HPDE6-E6E7 (cell line): ENCODE measurements around the gene ZNF516.
A peak's percentile ranks its signal among the peaks of the same experiment; 100 is the strongest.

Experiments
- DNase-seq: peaks from one replicate; pipeline ENCODE4 v3.0.0; 2011; ENCODE audit warnings: missing footprints; ENCODE audit errors: extremely low spot score

The ZNF516 gene

GRCh38 chr18:76441668-76442412 is 53.2 kb downstream of the ZNF516 start:
- DNase-seq, result no peak

DNA sequence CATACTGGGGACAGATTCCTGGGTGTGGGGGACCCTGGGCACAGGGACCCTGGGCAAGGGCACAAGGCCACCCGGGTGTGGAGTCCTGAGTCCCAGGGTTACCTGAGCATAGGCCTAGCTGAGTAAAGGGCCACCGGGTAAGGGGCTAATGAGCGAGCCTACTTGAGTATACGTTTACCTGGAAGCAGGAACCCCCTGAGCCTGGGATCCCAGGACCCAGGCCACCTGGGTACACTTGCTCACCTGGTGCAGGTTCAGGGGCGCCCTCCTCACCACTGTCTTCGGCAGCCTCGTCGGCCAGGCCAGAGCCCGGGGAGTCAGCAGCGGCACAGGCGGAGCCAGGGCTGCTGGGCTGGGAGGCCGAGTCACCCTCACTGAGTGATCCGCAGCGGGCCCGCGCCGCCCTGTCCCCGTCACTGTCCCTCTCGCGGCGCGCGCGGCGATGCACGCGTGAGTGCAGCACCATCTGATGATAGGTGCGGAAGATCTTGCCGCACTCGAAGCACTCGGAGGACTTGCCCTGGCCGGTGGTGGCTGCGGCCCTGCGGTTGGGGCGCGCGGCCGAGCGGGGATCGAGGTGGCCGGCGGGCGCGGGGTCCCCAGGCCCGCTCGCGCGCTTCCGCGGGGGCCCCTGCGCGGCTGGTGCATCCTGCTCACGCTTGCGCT is 53.9 kb downstream of the ZNF516 start:
- no peak for DNase-seq

DNA sequence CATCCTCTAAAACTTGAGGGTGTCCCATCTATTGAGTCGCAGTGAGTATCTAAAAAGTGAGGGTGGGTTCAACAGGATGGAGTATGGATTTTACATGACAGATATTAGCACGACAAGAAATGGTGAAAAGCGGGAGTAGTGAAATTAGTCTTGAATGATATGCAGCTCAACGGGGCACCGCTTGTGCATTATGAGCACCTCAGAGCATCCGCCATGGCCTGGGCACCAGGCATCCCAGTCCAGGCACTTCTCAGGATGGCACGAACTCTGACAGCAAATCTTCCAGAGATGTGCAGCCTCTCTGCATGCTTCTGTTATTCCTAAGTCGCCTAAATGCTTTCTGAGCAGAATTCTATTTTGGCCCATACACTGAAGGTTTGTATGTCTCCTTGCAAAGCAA is 57.1 kb downstream of the ZNF516 start:
- no peak for DNase-seq

- no peak for DNase-seq
Measured at GRCh38 chr18:76437011-76437410, 58.0 kb downstream of the ZNF516 start.

- DNase-seq, result no peak
Measured at GRCh38 chr18:76436342-76436741, 58.7 kb downstream of the ZNF516 start.

DNA sequence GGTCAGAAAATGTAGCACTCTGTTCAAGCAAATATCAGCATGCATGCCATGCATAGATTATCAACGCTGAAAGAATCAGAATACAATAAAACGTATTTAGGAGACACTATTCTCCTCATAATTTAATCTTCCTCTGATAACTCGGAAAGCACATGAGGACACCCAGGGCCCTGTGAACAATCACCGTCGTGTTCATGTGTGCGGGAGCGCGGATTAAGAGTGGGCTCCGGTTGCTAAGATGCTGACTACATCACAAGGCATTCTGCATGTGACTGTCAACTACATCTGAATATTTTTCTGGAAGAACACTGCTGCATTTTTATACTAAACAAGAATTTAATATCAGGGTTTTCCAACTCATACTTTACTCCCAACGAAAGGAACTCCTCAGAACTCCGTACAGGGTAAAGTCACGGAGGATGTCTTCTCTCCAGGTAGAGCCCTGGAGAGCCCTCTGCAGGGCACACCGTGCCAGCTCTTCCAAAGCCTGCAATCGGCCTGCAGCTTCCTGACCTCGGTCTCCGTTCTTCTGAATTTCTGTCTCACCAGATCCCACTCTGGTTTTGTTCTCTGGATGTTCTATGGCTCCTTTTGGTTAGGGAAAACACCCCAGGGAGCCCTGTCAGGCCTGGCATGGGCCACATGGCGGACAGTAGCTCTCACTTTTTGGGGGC is 59.6 kb downstream of the ZNF516 start:
- DNase-seq, result no peak

DNA sequence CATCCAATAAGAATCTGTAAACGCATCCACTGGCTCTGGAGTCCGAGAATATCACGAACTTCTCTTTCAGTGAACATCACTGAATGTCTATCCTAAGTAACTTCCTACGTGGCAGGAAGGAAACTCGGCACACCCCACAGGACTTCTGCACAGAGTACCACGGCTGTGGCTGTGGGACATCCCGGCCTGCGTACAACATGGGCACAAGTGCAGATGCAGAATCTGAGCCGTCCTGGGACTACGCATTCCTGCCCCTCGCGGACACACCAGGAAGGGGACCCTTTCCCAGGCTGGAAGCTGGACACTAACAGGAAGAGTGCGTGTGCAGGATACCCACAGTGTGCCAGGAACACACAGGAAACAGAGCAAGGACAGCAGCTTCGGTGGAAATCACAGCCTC is 60.6 kb downstream of the ZNF516 start:
- DNase-seq, result no peak

GRCh38 chr18:76433788-76434187 is 61.3 kb downstream of the ZNF516 start:
- DNase-seq, result no peak

DNA sequence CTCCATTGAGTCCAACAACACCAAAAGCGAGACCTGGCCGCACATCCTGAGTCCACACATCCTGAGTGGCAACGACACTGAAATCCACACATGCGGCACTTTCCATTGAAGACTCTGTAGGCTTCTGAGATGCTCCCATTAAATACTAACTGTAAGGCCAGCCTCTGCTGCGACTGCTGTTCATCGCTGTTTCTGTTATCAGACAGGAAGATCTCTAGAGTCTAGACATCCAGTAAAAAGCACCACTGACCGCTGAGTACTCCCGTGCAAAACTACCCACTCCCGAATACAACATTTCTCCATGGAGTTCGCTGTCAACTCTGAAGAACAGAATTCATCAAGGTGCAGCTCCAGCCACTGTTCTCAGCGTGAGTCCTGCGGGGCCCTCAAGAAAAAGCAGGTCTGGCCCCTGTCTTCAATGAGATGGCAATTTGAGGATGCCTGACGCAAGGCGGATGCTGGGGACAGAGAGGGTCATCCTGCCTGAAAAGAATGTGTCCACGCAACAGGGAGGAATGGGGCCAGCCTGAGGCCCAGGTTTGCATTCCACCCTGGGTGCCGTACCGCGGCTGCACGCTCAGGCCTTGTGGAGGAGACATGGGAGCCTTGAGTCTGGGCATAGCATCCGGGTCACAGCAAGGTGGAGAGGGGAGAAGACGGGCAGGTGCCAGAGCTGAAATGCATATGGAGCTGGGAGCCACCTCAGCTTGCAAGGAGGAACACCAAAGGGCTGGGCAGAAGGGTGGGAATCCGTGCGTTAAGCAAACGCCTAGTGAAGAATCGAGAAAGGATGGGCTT is 61.9 kb downstream of the ZNF516 start:
- no peak for DNase-seq

DNA sequence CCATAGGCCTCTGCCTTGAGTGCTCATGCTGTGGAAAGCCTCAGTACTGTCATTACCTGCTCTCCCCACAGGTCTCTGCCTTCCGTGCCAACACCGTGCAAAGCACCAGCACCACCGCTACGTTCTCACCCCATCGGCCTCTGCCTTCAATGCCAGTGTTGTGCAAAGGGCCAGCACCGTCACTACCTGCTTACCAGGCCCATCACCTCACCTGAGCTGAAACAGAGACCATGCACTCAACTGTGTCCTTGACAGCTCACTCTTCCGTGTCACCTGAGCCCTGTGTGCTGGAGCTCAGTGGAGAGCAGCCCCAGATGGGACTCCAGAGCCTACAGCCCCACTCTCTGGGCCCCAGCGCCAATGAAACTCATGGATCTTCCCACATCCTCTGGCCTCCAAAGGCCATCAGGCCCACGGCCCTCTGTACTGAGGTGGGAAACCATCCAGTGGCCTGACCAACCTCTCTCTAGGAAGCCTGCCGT is 62.7 kb downstream of the ZNF516 start:
- no peak for DNase-seq

- DNase-seq, result no peak
Measured at GRCh38 chr18:76431437-76432273, 63.4 kb downstream of the ZNF516 start.

- DNase-seq, result no peak
Measured at GRCh38 chr18:76430636-76431035, 64.4 kb downstream of the ZNF516 start.

- DNase-seq, result no peak
Measured at GRCh38 chr18:76429262-76430126, 65.5 kb downstream of the ZNF516 start.

DNA sequence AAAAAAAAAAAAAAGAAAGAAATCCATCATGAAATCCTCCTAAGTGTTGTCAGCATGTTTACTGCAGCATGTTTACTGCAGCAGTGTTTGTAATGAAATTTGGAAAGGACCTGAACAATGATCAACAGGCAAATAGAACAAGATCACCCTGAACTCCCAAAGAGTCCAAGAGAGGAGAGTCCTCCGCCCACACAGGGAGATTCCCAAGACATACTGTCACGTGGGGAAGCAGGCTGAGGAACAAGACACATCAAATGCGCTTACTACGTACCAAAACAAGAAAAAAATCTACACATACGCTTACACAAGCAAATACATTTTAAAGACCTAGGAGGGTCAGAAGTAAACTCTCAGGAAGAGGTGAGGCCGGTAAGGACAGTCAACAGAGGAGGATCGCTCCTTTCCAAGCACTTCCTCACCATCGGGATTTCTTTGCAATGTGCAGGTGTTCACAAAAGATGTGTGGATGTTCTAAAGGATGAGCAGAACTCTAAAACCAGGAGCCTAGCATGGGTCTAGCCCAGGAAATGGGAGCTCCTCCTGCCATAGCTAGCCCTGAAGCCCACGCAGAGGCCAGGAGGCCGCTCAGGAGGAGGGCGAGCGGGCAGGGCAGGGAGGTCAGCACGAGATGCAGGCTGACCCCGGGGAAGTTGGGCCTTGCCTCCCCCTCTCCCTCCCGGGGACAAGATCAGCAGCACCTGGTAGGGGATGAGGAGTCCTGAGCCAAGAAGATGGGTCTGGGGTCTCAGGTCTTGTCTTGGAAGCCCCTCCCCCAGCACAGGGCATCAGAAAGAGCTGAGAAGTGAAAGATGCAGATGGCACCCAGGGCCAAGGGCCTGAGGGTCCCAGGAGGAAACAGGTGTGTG is 66.4 kb downstream of the ZNF516 start:
- DNase-seq, result no peak

DNA sequence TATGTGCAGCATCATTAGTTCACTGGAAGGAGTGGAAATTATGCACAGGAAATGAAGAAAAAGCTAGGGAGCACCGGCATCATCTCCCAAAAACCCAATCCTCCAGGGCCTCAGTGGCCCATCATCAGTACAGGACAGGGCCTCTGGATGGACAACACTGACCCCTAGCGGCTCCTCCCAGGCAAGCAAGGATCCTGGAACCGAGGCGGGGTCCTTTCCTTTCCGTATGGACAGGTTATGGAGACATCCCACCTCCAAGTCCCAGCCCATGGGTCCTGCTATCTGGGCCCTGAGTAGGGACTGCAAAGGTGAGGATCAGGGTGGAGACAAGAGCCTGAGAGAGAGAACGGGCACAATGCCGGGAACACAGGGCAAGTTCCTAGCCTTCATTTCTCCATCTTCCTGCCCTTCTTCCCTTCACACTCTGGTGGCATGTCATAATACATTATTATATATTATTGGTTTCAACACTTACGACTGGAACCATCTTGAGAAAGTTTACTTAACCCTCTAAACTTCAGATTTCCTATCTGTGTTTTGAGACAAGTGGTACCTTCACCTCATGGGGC is 68.2 kb downstream of the ZNF516 start:
- peak; percentile 38 for DNase-seq

DNA sequence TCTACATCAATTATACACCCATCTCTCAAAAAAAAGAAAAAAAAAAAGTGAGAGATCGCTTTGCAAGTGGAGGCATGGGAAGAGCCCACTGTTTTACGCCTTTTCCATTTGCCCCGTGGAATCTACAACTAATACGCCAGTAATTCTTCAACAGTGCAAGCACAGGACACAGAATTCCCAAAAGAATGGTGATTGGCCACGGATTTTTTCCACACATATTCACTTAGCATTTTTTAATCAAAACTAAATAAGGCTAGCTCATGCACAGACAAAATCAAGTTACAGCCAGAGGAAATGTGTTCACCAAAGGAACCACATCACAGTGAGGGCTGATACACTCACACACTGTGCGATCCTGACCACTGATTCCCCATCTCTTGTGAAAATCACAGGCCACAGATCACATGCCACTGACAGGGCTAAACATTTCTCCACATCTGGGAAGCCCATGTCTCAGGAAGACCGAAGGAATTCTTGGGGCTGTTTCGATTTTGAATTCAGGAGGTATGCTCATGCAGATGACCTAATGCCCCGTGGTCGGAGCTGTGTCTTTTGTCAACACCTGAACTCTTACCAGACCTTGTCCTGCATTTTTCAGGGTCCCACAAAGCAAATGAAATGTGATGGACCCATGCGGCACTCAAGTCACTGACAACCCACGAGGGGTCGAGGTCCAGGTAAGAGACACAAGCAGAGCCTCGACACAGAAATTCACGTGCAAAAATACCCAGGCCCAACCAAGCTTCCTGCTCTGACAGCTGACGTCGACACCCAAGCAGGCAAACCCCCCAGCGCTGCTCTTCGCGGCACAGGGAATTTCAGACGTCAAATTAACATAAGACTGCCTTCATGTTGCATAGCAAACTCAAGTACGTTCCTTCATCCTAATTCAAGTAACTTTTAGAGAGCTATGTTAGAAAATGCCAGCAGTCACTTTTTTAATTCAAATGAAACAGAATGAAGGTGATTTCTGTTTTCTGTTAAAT is 69.6 kb downstream of the ZNF516 start:
- no peak for DNase-seq

DNA sequence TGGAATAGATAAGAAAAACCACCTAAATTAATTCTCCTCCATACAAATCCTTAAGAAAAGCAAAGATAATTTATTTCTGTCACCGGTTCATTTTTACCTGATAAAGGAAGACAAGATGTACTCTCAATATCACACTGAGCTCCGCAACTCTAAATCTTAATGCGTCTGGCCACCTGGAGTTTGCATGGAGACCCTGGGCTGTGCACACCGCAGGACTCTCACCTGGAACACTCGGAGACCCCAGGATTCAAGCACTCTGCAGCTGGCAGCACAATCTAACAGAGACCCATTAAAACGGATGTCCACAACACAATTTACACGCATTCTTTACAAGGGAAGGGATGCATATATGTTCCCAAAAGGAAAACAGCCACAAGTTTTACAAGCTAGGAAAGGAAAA is 72.2 kb downstream of the ZNF516 start:
- no peak for DNase-seq

DNA sequence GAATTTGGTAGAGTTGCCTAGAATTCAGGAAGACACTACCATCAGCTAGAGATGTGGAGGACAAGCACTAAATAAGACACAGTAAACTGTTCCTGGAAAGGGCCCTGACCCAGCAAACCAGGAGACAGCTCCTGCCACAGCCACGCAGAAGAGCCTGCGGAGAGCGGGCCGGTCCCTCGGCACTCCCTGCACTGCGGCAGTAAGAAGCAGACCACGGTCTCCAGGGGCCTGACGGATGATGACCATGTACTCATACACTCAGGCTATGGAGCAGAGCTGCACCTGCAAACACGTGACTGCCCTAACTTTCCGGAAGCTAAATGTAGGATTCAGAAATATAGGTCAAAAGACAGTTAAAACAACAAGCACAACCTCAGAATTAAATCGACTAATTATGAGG is 72.9 kb downstream of the ZNF516 start:
- no peak for DNase-seq
